ENCODE measurements around the gene DDX56. TPM values are rescaled to one million over a fixed set of nuclear protein-coding genes. Genes with fewer than 3 reads are reported as not detected.

The DDX56 gene
- total and polyA plus RNA-seq, 9 of the 15 experiments (the other 6 are each of a cell fraction or from before 2014, with no cell fraction given), result 33.0 to 145 (median 102) TPM

- TF ChIP-seq, protein P1, sequence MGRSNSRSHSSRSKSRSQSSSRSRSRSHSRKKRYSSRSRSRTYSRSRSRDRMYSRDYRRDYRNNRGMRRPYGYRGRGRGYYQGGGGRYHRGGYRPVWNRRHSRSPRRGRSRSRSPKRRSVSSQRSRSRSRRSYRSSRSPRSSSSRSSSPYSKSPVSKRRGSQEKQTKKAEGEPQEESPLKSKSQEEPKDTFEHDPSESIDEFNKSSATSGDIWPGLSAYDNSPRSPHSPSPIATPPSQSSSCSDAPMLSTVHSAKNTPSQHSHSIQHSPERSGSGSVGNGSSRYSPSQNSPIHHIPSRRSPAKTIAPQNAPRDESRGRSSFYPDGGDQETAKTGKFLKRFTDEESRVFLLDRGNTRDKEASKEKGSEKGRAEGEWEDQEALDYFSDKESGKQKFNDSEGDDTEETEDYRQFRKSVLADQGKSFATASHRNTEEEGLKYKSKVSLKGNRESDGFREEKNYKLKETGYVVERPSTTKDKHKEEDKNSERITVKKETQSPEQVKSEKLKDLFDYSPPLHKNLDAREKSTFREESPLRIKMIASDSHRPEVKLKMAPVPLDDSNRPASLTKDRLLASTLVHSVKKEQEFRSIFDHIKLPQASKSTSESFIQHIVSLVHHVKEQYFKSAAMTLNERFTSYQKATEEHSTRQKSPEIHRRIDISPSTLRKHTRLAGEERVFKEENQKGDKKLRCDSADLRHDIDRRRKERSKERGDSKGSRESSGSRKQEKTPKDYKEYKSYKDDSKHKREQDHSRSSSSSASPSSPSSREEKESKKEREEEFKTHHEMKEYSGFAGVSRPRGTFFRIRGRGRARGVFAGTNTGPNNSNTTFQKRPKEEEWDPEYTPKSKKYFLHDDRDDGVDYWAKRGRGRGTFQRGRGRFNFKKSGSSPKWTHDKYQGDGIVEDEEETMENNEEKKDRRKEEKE (IDR thresholded peaks at IDR 0.05; ENCODE audit: borderline replicate concordance in 1 of 2, control insufficient read depth in 1 of 2, low read depth in 2 of 2, low read length in 1 of 2), result no peak
- TF ChIP-seq NR2C2 (CRISPR knock-in tag; IDR thresholded peaks at IDR 0.05), result 0 out of 2 replicates have a peak, but pooled peaks have one; percentile 62
- peak; percentile 51; the same call in 1 of the 2 replicates for TF ChIP-seq NR2C2 (tag; IDR thresholded peaks at IDR 0.05)
- peak; percentile 92; the same call in 1 of the 2 replicates for TF ChIP-seq POLR2AphosphoS5 (IDR thresholded peaks at IDR 0.05; ENCODE audit: control insufficient read depth, insufficient read depth, low read depth, low read length)
- TF ChIP-seq PML (IDR thresholded peaks at IDR 0.05; ENCODE audit: low read length), result peak; percentile 73
- peak; percentile 97 for TF ChIP-seq HINFP (tag; conservative IDR thresholded peaks at IDR 0.05; ENCODE audit: low read depth)
- TF ChIP-seq CC2D1A (IDR thresholded peaks at IDR 0.05), result peak; percentile 97; the same call in 1 of the 2 replicates
- TF ChIP-seq PHF20 (IDR thresholded peaks at IDR 0.05; ENCODE audit: partially characterized antibody), result peak; percentile 80
- TF ChIP-seq FOS (IDR thresholded peaks at IDR 0.05; ENCODE audit: extremely low read depth, insufficient read length), result no peak
- TF ChIP-seq ELF1 (tag; IDR thresholded peaks at IDR 0.05), result peak; percentile 97
- TF ChIP-seq, protein P2, sequence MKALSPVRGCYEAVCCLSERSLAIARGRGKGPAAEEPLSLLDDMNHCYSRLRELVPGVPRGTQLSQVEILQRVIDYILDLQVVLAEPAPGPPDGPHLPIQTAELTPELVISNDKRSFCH (CRISPR knock-in tag; IDR thresholded peaks at IDR 0.05), result 0 out of 2 replicates have a peak, but pooled peaks have one; percentile 24
- TF ChIP-seq, protein P2 (tag; IDR thresholded peaks at IDR 0.05), result peak; percentile 54; the same call in 1 of the 2 replicates
- TF ChIP-seq FOXJ3 (CRISPR knock-in tag; IDR thresholded peaks at IDR 0.05), result no peak
- no peak for TF ChIP-seq PHF21A (IDR thresholded peaks at IDR 0.05; ENCODE audit: borderline replicate concordance, low read depth)
- TF ChIP-seq OTX1 (CRISPR knock-in tag; IDR thresholded peaks at IDR 0.05), result no peak
- peak; percentile 58 for TF ChIP-seq PCBP1 (IDR thresholded peaks at IDR 0.05; ENCODE audit: low read depth, low read length, poor library complexity, severe bottlenecking)
- TF ChIP-seq ZNF79 (CRISPR knock-in tag; IDR thresholded peaks at IDR 0.05; ENCODE audit: low read depth), result no peak
- no peak for TF ChIP-seq KAT2B (IDR thresholded peaks at IDR 0.05; ENCODE audit: low read depth, low read length)
- peak; percentile 91 for TF ChIP-seq GABPB1 (CRISPR knock-in tag; IDR thresholded peaks at IDR 0.05)
- TF ChIP-seq FOXP1 (CRISPR knock-in tag; IDR thresholded peaks at IDR 0.05), result peak; percentile 79; the same call in 1 of the 2 replicates
- no peak for TF ChIP-seq HIVEP1 (CRISPR knock-in tag; IDR thresholded peaks at IDR 0.05)
Observed at GRCh38 chr7:44573464-44574286, at the start of gene DDX56 (continued).
